K562 (cell line): ENCODE measurements around the gene ZNF581. TPM values are rescaled to one million over a fixed set of nuclear protein-coding genes. Genes with fewer than 3 reads are reported as not detected.

Experiments used
- ATAC-seq: fragments of 200-7000 bp; cut with Tn5 transposase; 3 replicates; pipeline ENCODE4 v1.9.1; 2020; ENCODE audit warnings: moderate library complexity
- BruUV-seq: library from RNA; stranded (reverse); fragments of 400-500 nt; replicated peaks from 2 replicates; lab custom pipeline; 2021; lab: Mats Ljungman, UMichigan
- CTCF ChIA-PET: fragments of 300-600 bp; formaldehyde crosslinking; extraction: SDS; loops from one replicate; lab custom pipeline; 2021; ENCODE audit warnings: low intra/inter-chr PET ratio; lab: Yijun Ruan, JAX
- POLR2A ChIA-PET: fragments of 300-600, 350-650 bp; sonication (Branson Sonifier 250); formaldehyde crosslinking; extraction: SDS; loops from one replicate; lab custom pipeline; 2021; ENCODE audit warnings: antibody characterized with exemption, inconsistent platforms; lab: Yijun Ruan, JAX
- DNase-seq, 4 experiments: peaks; one replicate each; pipeline versions ENCODE4 v3.0.0 to v3.0.0-alpha.2; 2011 to 2018; ENCODE audit warnings: low spot score in 3 of 4, mixed read lengths in 3 of 4; ENCODE audit errors: extremely low read depth in 1 of 4
- FAIRE-seq: peaks from 2 replicates; lab custom pipeline; 2011; peaks lifted over from hg19 to GRCh38; lab: Jason Lieb, UNC
- H2AFZ ChIP-seq: 2 replicates; pipeline ENCODE4 v1.6.0; 2011; ENCODE audit warnings: low read depth, low read length, control low read depth, inconsistent platforms
- H3K27ac ChIP-seq: fragments of 200-600 bp; 3 replicates; pipeline ENCODE4 v1.8.0; 2011; ENCODE audit warnings: low read depth, mild to moderate bottlenecking, control low read depth, inconsistent platforms, low read length, moderate library complexity, mixed read lengths; ENCODE audit errors: extremely low read depth
- H3K27me3 ChIP-seq, 2 experiments: fragments of 300-600 bp in 1 of 2; 2 replicates in 1 of 2; 3 replicates in 1 of 2; pipeline versions ENCODE4 v1.6.0 to v1.8.0; 2011; ENCODE audit warnings: inconsistent platforms in 2 of 2, low read length in 2 of 2, mild to moderate bottlenecking in 1 of 2, mixed read lengths in 1 of 2, moderate library complexity in 1 of 2; ENCODE audit not compliant: control insufficient read depth in 2 of 2, insufficient read depth in 2 of 2
- H3K36me3 ChIP-seq: fragments of 300-600 bp; 3 replicates; pipeline ENCODE4 v1.8.0; 2011; ENCODE audit warnings: mild to moderate bottlenecking, low read length, inconsistent platforms; ENCODE audit not compliant: control insufficient read depth, insufficient read depth
- H3K4me1 ChIP-seq, 2 experiments: fragments of 200-600 bp in 1 of 2; replicated peaks in 1 of 2; 2 replicates in 1 of 2; 3 replicates in 1 of 2; pipeline versions ENCODE4 v1.5.1 to v1.8.0; 2011; ENCODE audit warnings: inconsistent platforms in 2 of 2, low read length in 2 of 2, mild to moderate bottlenecking in 1 of 2, mixed read lengths in 1 of 2, moderate library complexity in 1 of 2; ENCODE audit not compliant: control insufficient read depth in 2 of 2, insufficient read depth in 2 of 2
- H3K4me2 ChIP-seq: 2 replicates; pipeline ENCODE4 v1.6.1; 2011; ENCODE audit warnings: low read length, control low read depth, inconsistent platforms, mixed read lengths; ENCODE audit not compliant: insufficient read depth
- H3K4me3 ChIP-seq: fragments of 200-600 bp; sonication (generic), shearing (Covaris generic); 2 replicates; pipeline ENCODE4 v1.5.1; 2016; ENCODE audit warnings: control low read depth, inconsistent platforms
- H3K79me2 ChIP-seq: fragments of 200-600 bp; 3 replicates; pipeline ENCODE4 v1.8.0; 2011; ENCODE audit warnings: low read length, inconsistent platforms; ENCODE audit not compliant: control insufficient read depth, insufficient read depth
- H3K9ac ChIP-seq, 2 experiments: 2 replicates each; pipeline versions ENCODE4 v1.6.0 to v1.6.1; 2011; ENCODE audit warnings: low read depth in 2 of 2, low read length in 2 of 2, control low read depth in 1 of 2, inconsistent platforms in 1 of 2, mild to moderate bottlenecking in 1 of 2, mixed read lengths in 1 of 2; ENCODE audit not compliant: insufficient read depth in 1 of 2
- H3K9me1 ChIP-seq: one replicate; pipeline ENCODE4 v1.6.0; 2011; ENCODE audit warnings: inconsistent platforms, mild to moderate bottlenecking, low read length, moderate library complexity; ENCODE audit not compliant: control insufficient read depth, insufficient read depth
- H3K9me3 ChIP-seq: replicated peaks from 2 replicates; pipeline ENCODE4 v1.5.1; 2011; ENCODE audit warnings: low read depth, low read length, inconsistent platforms; ENCODE audit not compliant: control insufficient read depth, insufficient read depth
- H4K20me1 ChIP-seq: replicated peaks from 2 replicates; pipeline ENCODE4 v1.6.1; 2011; ENCODE audit warnings: low read length, inconsistent platforms, mixed read lengths; ENCODE audit not compliant: control insufficient read depth, insufficient read depth
- ARID1B ChIP-seq: fragments of 450-650 bp; IDR thresholded peaks from 2 replicates; pipeline ENCODE4 v1.6.1; 2016; ENCODE audit warnings: antibody characterized with exemption, mild to moderate bottlenecking, inconsistent platforms
- ESRRA ChIP-seq: fragments of 450-650 bp; IDR thresholded peaks from 2 replicates; pipeline ENCODE4 v1.6.1; 2014; ENCODE audit warnings: low read depth, mild to moderate bottlenecking, moderate library complexity, borderline replicate concordance
- FOXP1 ChIP-seq: sonication (generic); formaldehyde crosslinking; IDR thresholded peaks from 2 replicates; pipeline ENCODE4 v1.8.0; 2022; ENCODE audit warnings: mild to moderate bottlenecking, missing genetic modification reagents
- GATAD2B ChIP-seq: fragments of 450-650 bp; IDR thresholded peaks from 2 replicates; pipeline ENCODE4 v1.6.1; 2017; ENCODE audit warnings: mild to moderate bottlenecking, borderline replicate concordance
- HOXB6 ChIP-seq: fragments of 250-450 bp; sonication (Bioruptor Pico); IDR thresholded peaks from 2 replicates; pipeline ENCODE4 v1.5.1; 2022; ENCODE audit warnings: mild to moderate bottlenecking, borderline replicate concordance
- LCOR ChIP-seq: sonication (generic); formaldehyde crosslinking; IDR thresholded peaks from 2 replicates; pipeline ENCODE4 v1.8.0; 2022; ENCODE audit warnings: mild to moderate bottlenecking, missing genetic modification reagents
- RAD21 ChIP-seq, 2 experiments: fragments of 250-450 bp in 1 of 2; fragments of 450-650 bp in 1 of 2; sonication (Bioruptor Pico) in 1 of 2; formaldehyde crosslinking in 1 of 2; IDR thresholded peaks in 1 of 2; conservative IDR thresholded peaks in 1 of 2; 2 replicates each; pipeline versions ENCODE4 v1.4.0 to v1.8.0; 2020 to 2022; ENCODE audit warnings: mild to moderate bottlenecking in 2 of 2, moderate library complexity in 1 of 2
- TAL1 ChIP-seq: fragments of 450-650 bp; IDR thresholded peaks from 2 replicates; pipeline ENCODE4 v1.6.1; 2016; ENCODE audit warnings: mild to moderate bottlenecking
- TCF3 ChIP-seq: sonication (generic); formaldehyde crosslinking; IDR thresholded peaks from 2 replicates; pipeline ENCODE4 v1.4.0; 2020; ENCODE audit warnings: mild to moderate bottlenecking, missing genetic modification reagents
- WGBS: fragments of 100-300 bp; shearing (Covaris generic); methylation state at CpG from one replicate; pipeline ENCODE4 v1.1.6; 2016; ENCODE audit warnings: low coverage, mixed read lengths; ENCODE audit not compliant: insufficient coverage; ENCODE audit errors: missing lambda C conversion rate; 5-methylcytosine and 5-hydroxymethylcytosine counted together
- in situ Hi-C: fragments of 300-500 bp; cut with MboI; formaldehyde crosslinking; loops from 4 replicates; pipeline ENCODE4 v1.15.0; 2018; ENCODE audit warnings: inconsistent platforms, mixed read lengths
- intact Hi-C: fragments of 100-400 bp; cut with micrococcal nuclease; formaldehyde crosslinking; loops from 2 replicates; pipeline ENCODE4 v1.14.2; 2022
- polyA plus RNA-seq, 8 experiments: library from polyadenylated mRNA; depleted of rRNA in 4 of 8; stranded (reverse) in 5 of 8; unstranded in 3 of 8; fragments of >200 nt; fragmentation: Nextera tagmentation in 2 of 8; fragmentation: Illumina TruSeq in 1 of 8; extraction: Ambion mirVana in 2 of 8; extraction: Trizol in 1 of 8; gene quantifications; 2 replicates each; pipeline versions ENCODE4 v1.2.1 to v1.2.3, GENCODE V29; 2011 to 2014; ENCODE audit warnings: inconsistent platforms in 1 of 8, missing spikeins in 1 of 8
- total RNA-seq, 7 experiments: library from RNA; depleted of rRNA in 6 of 7; stranded (reverse); fragments of >200 nt in 6 of 7; fragmentation: Illumina TruSeq in 2 of 7; extraction: Trizol in 2 of 7; gene quantifications; 2 replicates each; pipeline versions ENCODE4 v1.2.1 to v1.2.3, GENCODE V29; 2011 to 2021; ENCODE audit warnings: low replicate concordance in 1 of 7
- TF ChIP-seq, protein P1 (sequence below): fragments of 450-650 bp; IDR thresholded peaks from 2 replicates; pipeline ENCODE4 v1.6.1; 2016; ENCODE audit warnings: borderline replicate concordance
- TF ChIP-seq, protein P2 (sequence below): fragments of 250-450 bp; sonication (Bioruptor Pico); IDR thresholded peaks from 2 replicates; pipeline ENCODE4 v1.5.0; 2020; ENCODE audit warnings: mild to moderate bottlenecking
- TF ChIP-seq, protein P3 (sequence below), 3 experiments: fragments of 200-800 bp in 1 of 3; fragments of 250-450 bp in 1 of 3; fragments of 450-650 bp in 1 of 3; sonication (Bioruptor Pico) in 1 of 3; sonication (Bioruptor generic) in 1 of 3; formaldehyde crosslinking in 1 of 3; IDR thresholded peaks; 2 replicates each; pipeline versions ENCODE4 v1.6.1 to v1.8.0; 2016 to 2022; ENCODE audit warnings: mild to moderate bottlenecking in 2 of 3, missing genetic modification characterization in 2 of 3, missing compliant biosample characterization in 1 of 3, moderate library complexity in 1 of 3
- TF ChIP-seq, protein P4 (sequence below): fragments of 250-450 bp; sonication (Bioruptor Pico); IDR thresholded peaks from 2 replicates; pipeline ENCODE4 v1.4.0; 2020

The ZNF581 gene
- total and polyA plus RNA-seq, 9 of the 15 experiments (the other 6 are each of a cell fraction or from before 2014, with no cell fraction given): 2.4 to 39.4 (median 15.4) TPM

DNA sequence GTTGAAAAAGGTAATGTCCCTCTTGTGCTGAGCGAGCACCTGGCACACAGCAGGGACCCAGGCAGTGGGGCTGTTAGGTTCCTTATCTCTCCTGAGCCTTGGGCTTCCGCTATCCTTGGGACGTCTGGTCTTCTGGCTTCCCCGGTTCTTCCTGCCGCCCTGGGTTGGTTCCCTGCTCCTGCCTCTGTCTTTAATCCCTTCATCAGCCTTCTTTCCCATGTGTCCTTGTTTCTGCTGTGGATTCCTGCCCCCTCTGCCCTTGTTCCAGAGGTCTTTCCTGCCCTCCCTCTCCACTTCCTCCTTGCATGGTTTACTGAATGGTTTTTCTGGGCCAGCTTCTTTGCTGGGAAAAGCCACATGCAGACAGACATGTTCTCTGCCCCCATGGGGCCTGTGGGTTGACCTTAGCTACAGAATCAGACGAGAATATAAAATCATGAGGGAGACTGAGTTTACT lies 34.2 kb downstream of the ZNF581 start:
- in situ Hi-C loops (no loop called here), intact Hi-C loops (no loop called here)
- peak overlapping the region; percentile 89 for H3K4me2 ChIP-seq
- no TSS peak for BruUV-seq
- H2AFZ ChIP-seq: no peak overlapping the region
- no peaks in the 10 kb centered on the region for H3K9me3 ChIP-seq
- peak in 3 of 4 experiments; percentile 31 to 69 (median 50) for DNase-seq
- H3K4me3 ChIP-seq: peak overlapping the region; percentile 83; the same call in 1 of the 2 replicates
- H3K9ac ChIP-seq: peak overlapping the region; percentile 81 to 88
- ChIA-PET POLR2A (interaction anchor here (0.7 to 1.6 kb wide), 3 partner anchors 23 to 116 kb away, joined by 3 read pairs; partner anchors contain the start of gene U2AF2), CTCF (no interaction called here)
- peaks cover 86% of the 10 kb centered on the region for H3K79me2 ChIP-seq
- 0 out of 3 replicates have a peak, but pooled peaks have one; percentile 8 for ATAC-seq
- no peak for FAIRE-seq
- no peaks in the 10 kb centered on the region for H3K27me3 ChIP-seq
- peaks cover 6% of the 10 kb centered on the region for H3K9me1 ChIP-seq
- peaks cover 83% of the 10 kb centered on the region; the same call in 2 of the 3 replicates for H3K36me3 ChIP-seq
- H4K20me1 ChIP-seq: peaks cover 33% of the 10 kb centered on the region
- 9% methylated on average over 6 of the region's 6 CpGs for WGBS
- peak overlapping the region; percentile 54 for H3K27ac ChIP-seq
- H3K4me1 ChIP-seq: peaks cover 35 to 67% of the 10 kb centered on the region in 2 experiments
- TF ChIP-seq FOXP1 (CRISPR knock-in tag) (no peak), TCF3 (CRISPR knock-in tag) (peak; percentile 28; the same call in 1 of the 2 replicates), ARID1B (peak; percentile 27; the same call in 1 of the 2 replicates), LCOR (CRISPR knock-in tag) (no peak), HOXB6 (CRISPR knock-in tag) (no peak), ESRRA (no peak), RAD21 (CRISPR knock-in tag; conservative IDR thresholded peaks at IDR 0.05 in 1 of 2, IDR thresholded peaks at IDR 0.05 in 1 of 2) (no peak), GATAD2B (no peak), TAL1 (peak; percentile 10; the same call in 1 of the 2 replicates)
- TF ChIP-seq, protein P1, sequence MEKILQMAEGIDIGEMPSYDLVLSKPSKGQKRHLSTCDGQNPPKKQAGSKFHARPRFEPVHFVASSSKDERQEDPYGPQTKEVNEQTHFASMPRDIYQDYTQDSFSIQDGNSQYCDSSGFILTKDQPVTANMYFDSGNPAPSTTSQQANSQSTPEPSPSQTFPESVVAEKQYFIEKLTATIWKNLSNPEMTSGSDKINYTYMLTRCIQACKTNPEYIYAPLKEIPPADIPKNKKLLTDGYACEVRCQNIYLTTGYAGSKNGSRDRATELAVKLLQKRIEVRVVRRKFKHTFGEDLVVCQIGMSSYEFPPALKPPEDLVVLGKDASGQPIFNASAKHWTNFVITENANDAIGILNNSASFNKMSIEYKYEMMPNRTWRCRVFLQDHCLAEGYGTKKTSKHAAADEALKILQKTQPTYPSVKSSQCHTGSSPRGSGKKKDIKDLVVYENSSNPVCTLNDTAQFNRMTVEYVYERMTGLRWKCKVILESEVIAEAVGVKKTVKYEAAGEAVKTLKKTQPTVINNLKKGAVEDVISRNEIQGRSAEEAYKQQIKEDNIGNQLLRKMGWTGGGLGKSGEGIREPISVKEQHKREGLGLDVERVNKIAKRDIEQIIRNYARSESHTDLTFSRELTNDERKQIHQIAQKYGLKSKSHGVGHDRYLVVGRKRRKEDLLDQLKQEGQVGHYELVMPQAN: 0 out of 2 replicates have a peak, but pooled peaks have one; percentile 36
- TF ChIP-seq, protein P2, sequence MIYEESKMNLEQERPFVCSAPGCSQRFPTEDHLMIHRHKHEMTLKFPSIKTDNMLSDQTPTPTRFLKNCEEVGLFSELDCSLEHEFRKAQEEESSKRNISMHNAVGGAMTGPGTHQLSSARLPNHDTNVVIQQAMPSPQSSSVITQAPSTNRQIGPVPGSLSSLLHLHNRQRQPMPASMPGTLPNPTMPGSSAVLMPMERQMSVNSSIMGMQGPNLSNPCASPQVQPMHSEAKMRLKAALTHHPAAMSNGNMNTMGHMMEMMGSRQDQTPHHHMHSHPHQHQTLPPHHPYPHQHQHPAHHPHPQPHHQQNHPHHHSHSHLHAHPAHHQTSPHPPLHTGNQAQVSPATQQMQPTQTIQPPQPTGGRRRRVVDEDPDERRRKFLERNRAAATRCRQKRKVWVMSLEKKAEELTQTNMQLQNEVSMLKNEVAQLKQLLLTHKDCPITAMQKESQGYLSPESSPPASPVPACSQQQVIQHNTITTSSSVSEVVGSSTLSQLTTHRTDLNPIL (CRISPR knock-in tag): no peak
- TF ChIP-seq, protein P3, sequence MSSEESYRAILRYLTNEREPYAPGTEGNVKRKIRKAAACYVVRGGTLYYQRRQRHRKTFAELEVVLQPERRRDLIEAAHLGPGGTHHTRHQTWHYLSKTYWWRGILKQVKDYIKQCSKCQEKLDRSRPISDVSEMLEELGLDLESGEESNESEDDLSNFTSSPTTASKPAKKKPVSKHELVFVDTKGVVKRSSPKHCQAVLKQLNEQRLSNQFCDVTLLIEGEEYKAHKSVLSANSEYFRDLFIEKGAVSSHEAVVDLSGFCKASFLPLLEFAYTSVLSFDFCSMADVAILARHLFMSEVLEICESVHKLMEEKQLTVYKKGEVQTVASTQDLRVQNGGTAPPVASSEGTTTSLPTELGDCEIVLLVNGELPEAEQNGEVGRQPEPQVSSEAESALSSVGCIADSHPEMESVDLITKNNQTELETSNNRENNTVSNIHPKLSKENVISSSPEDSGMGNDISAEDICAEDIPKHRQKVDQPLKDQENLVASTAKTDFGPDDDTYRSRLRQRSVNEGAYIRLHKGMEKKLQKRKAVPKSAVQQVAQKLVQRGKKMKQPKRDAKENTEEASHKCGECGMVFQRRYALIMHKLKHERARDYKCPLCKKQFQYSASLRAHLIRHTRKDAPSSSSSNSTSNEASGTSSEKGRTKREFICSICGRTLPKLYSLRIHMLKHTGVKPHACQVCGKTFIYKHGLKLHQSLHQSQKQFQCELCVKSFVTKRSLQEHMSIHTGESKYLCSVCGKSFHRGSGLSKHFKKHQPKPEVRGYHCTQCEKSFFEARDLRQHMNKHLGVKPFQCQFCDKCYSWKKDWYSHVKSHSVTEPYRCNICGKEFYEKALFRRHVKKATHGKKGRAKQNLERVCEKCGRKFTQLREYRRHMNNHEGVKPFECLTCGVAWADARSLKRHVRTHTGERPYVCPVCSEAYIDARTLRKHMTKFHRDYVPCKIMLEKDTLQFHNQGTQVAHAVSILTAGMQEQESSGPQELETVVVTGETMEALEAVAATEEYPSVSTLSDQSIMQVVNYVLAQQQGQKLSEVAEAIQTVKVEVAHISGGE (CRISPR knock-in tag; IDR thresholded peaks at IDR 0.05): peak in 1 of 3 experiments; percentile 61; a peak in 2 of 6 replicates
- TF ChIP-seq, protein P4, sequence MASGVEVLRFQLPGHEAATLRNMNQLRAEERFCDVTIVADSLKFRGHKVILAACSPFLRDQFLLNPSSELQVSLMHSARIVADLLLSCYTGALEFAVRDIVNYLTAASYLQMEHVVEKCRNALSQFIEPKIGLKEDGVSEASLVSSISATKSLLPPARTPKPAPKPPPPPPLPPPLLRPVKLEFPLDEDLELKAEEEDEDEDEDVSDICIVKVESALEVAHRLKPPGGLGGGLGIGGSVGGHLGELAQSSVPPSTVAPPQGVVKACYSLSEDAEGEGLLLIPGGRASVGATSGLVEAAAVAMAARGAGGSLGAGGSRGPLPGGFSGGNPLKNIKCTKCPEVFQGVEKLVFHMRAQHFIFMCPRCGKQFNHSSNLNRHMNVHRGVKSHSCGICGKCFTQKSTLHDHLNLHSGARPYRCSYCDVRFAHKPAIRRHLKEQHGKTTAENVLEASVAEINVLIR: no peak
